SK-N-SH treated with all-trans-retinoic acid at 6 μM for 48 hours (cell line): ENCODE results near the gene TASP1.

Source experiments
- BACH2 ChIP-seq: fragments of 250-450 bp; sonication (Bioruptor Pico); IDR thresholded peaks from 2 replicates; pipeline ENCODE4 v1.9.0; 2021; ENCODE audit warnings: mild to moderate bottlenecking, borderline replicate concordance
- CREB5 ChIP-seq: fragments of 250-450 bp; sonication (Bioruptor Pico); IDR thresholded peaks from 2 replicates; pipeline ENCODE4 v1.5.1; 2020; ENCODE audit warnings: low read depth, mild to moderate bottlenecking, moderate library complexity
- CSDC2 ChIP-seq: fragments of 250-450 bp; sonication (Bioruptor Pico); IDR thresholded peaks from 2 replicates; pipeline ENCODE4 v1.5.0; 2020; ENCODE audit warnings: mild to moderate bottlenecking, moderate library complexity
- CSRNP3 ChIP-seq: fragments of 250-450 bp; sonication (Bioruptor Pico); IDR thresholded peaks from 2 replicates; pipeline ENCODE4 v1.5.1; 2021; ENCODE audit warnings: mild to moderate bottlenecking, moderate library complexity
- GLIS3 ChIP-seq: fragments of 250-450 bp; sonication (Bioruptor Pico); IDR thresholded peaks from 2 replicates; pipeline ENCODE4 v1.5.0; 2020; ENCODE audit warnings: mild to moderate bottlenecking, moderate library complexity
- OSR1 ChIP-seq: fragments of 250-450 bp; sonication (Bioruptor Pico); IDR thresholded peaks from 2 replicates; pipeline ENCODE4 v1.8.0; 2022; ENCODE audit warnings: moderate library complexity, mild to moderate bottlenecking, inconsistent platforms
- PPARA ChIP-seq: fragments of 250-450 bp; sonication (Bioruptor Pico); IDR thresholded peaks from 2 replicates; pipeline ENCODE4 v1.5.0; 2020; ENCODE audit warnings: mild to moderate bottlenecking, borderline replicate concordance
- RARB ChIP-seq: fragments of 250-450 bp; sonication (Bioruptor Pico); IDR thresholded peaks from 2 replicates; pipeline ENCODE4 v1.8.0; 2021; ENCODE audit warnings: mild to moderate bottlenecking, moderate library complexity
- TOX ChIP-seq: fragments of 250-450 bp; sonication (Bioruptor Pico); IDR thresholded peaks from 2 replicates; pipeline ENCODE4 v1.8.0; 2021; ENCODE audit warnings: mild to moderate bottlenecking, moderate library complexity, borderline replicate concordance
- ZFP3 ChIP-seq: fragments of 250-450 bp; sonication (Bioruptor Pico); IDR thresholded peaks from 2 replicates; pipeline ENCODE4 v1.5.0; 2020; ENCODE audit warnings: mild to moderate bottlenecking, moderate library complexity
- TF ChIP-seq, protein P1 (sequence below): fragments of 250-450 bp; sonication (Bioruptor Pico); IDR thresholded peaks from 2 replicates; pipeline ENCODE4 v1.8.0; 2020; ENCODE audit warnings: mild to moderate bottlenecking, moderate library complexity, borderline replicate concordance
- TF ChIP-seq, protein P2 (sequence below): fragments of 250-450 bp; sonication (Bioruptor Pico); IDR thresholded peaks from 2 replicates; pipeline ENCODE4 v1.5.0; 2020; ENCODE audit warnings: mild to moderate bottlenecking, moderate library complexity
- TF ChIP-seq, protein P3 (sequence below): fragments of 250-450 bp; sonication (Bioruptor Pico); IDR thresholded peaks from 2 replicates; pipeline ENCODE4 v1.8.0; 2021; ENCODE audit warnings: low read depth, mild to moderate bottlenecking, moderate library complexity, borderline replicate concordance

DNA sequence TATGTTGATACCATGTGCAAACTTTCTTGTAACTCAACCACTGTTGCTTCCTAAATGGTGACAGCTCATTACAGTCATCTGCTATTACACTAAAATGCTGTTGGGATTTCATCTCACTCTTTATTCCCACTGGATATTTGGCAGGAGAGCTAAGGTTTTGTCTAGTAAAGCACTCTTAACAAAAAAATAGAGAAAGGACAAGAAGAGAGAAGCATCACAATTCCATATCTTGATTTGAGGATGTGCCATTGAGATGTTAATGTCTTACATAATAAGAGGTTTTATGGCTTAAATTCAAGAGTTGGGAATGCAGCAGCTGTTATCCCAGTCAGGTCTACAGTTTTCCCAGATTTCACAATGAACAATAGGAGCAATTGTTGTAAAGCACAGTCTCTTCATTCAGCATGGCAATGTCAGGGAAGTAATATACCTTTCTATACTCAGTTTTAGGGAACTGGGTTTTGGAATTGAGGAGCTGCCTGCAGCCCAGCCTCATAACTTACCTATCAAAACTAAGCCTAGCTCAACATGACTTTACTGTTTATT lies 282.7 kb downstream of the TASP1 start:
- no peak for TF ChIP-seq GLIS3
- TF ChIP-seq CREB5 = no peak
- no peak for TF ChIP-seq BACH2 (CRISPR knock-in tag)
- TF ChIP-seq CSRNP3 (CRISPR knock-in tag) = no peak
- TF ChIP-seq OSR1 (CRISPR knock-in tag) = no peak
- TF ChIP-seq, protein P1, sequence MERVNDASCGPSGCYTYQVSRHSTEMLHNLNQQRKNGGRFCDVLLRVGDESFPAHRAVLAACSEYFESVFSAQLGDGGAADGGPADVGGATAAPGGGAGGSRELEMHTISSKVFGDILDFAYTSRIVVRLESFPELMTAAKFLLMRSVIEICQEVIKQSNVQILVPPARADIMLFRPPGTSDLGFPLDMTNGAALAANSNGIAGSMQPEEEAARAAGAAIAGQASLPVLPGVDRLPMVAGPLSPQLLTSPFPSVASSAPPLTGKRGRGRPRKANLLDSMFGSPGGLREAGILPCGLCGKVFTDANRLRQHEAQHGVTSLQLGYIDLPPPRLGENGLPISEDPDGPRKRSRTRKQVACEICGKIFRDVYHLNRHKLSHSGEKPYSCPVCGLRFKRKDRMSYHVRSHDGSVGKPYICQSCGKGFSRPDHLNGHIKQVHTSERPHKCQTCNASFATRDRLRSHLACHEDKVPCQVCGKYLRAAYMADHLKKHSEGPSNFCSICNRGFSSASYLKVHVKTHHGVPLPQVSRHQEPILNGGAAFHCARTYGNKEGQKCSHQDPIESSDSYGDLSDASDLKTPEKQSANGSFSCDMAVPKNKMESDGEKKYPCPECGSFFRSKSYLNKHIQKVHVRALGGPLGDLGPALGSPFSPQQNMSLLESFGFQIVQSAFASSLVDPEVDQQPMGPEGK = no peak
- no peak for TF ChIP-seq CSDC2 (CRISPR knock-in tag)
- TF ChIP-seq, protein P2, sequence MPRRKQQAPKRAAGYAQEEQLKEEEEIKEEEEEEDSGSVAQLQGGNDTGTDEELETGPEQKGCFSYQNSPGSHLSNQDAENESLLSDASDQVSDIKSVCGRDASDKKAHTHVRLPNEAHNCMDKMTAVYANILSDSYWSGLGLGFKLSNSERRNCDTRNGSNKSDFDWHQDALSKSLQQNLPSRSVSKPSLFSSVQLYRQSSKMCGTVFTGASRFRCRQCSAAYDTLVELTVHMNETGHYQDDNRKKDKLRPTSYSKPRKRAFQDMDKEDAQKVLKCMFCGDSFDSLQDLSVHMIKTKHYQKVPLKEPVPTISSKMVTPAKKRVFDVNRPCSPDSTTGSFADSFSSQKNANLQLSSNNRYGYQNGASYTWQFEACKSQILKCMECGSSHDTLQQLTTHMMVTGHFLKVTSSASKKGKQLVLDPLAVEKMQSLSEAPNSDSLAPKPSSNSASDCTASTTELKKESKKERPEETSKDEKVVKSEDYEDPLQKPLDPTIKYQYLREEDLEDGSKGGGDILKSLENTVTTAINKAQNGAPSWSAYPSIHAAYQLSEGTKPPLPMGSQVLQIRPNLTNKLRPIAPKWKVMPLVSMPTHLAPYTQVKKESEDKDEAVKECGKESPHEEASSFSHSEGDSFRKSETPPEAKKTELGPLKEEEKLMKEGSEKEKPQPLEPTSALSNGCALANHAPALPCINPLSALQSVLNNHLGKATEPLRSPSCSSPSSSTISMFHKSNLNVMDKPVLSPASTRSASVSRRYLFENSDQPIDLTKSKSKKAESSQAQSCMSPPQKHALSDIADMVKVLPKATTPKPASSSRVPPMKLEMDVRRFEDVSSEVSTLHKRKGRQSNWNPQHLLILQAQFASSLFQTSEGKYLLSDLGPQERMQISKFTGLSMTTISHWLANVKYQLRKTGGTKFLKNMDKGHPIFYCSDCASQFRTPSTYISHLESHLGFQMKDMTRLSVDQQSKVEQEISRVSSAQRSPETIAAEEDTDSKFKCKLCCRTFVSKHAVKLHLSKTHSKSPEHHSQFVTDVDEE (CRISPR knock-in tag) = no peak
- no peak for TF ChIP-seq TOX (CRISPR knock-in tag)
- TF ChIP-seq ZFP3 (CRISPR knock-in tag) = no peak
- TF ChIP-seq RARB (CRISPR knock-in tag) = no peak
- TF ChIP-seq, protein P3, sequence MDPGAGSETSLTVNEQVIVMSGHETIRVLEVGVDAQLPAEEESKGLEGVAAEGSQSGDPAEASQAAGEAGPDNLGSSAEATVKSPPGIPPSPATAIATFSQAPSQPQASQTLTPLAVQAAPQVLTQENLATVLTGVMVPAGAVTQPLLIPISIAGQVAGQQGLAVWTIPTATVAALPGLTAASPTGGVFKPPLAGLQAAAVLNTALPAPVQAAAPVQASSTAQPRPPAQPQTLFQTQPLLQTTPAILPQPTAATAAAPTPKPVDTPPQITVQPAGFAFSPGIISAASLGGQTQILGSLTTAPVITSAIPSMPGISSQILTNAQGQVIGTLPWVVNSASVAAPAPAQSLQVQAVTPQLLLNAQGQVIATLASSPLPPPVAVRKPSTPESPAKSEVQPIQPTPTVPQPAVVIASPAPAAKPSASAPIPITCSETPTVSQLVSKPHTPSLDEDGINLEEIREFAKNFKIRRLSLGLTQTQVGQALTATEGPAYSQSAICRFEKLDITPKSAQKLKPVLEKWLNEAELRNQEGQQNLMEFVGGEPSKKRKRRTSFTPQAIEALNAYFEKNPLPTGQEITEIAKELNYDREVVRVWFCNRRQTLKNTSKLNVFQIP (CRISPR knock-in tag) = no peak
- TF ChIP-seq PPARA (CRISPR knock-in tag) = no peak
